Psoas muscle (tissue), 8 donors: ENCODE data around the gene CLIC5. TPM values are rescaled to one million over a fixed set of nuclear protein-coding genes. Genes with fewer than 3 reads are reported as not detected.

Experiments
- ATAC-seq, 4 donors: fragments of 200-7000 bp; cut with Tn5 transposase; one replicate each; pipeline ENCODE4 v1.9.1; 2020; ENCODE audit warnings: moderate library complexity in 3 of 4, mild to moderate bottlenecking in 2 of 4
- DNase-seq, 2 donors: peaks; one replicate each; pipeline ENCODE4 v3.0.0-alpha.2; 2020
- H3K27ac ChIP-seq: fragments of 200-600 bp; one replicate; pipeline ENCODE4 v1.8.0; 2022
- H3K27me3 ChIP-seq, 3 donors: fragments of 200-600 bp in 1 of 3; one replicate each; pipeline versions ENCODE4 v1.6.1 to v1.8.0; 2013 to 2022; ENCODE audit warnings: low read length in 2 of 3, mild to moderate bottlenecking in 2 of 3, moderate library complexity in 1 of 3; ENCODE audit not compliant: insufficient read depth in 3 of 3
- H3K36me3 ChIP-seq, 2 donors: fragments of 200-600 bp in 1 of 2; one replicate each; pipeline versions ENCODE4 v1.6.1 to v1.8.0; 2013 to 2022; ENCODE audit warnings: low read depth in 1 of 2, mild to moderate bottlenecking in 1 of 2, moderate library complexity in 1 of 2; ENCODE audit not compliant: insufficient read depth in 1 of 2
- H3K4me1 ChIP-seq: fragments of 200-600 bp; one replicate; pipeline ENCODE4 v1.8.0; 2022
- H3K4me3 ChIP-seq: fragments of 200-600 bp; one replicate; pipeline ENCODE4 v1.8.0; 2022; ENCODE audit warnings: mild to moderate bottlenecking
- H3K9me3 ChIP-seq: fragments of 200-600 bp; one replicate; pipeline ENCODE4 v1.8.0; 2022
- CTCF ChIP-seq: fragments of 200-600 bp; IDR thresholded peaks from one replicate; pipeline ENCODE4 v1.8.0; 2022; ENCODE audit warnings: antibody characterized with exemption
- WGBS, 3 donors: extraction: QIAGEN DNeasy Blood & Tissue Kit; methylation state at CpG; one replicate each; pipeline versions ENCODE4 v1.1.6 to v1.1.7; 2013; 5-methylcytosine and 5-hydroxymethylcytosine counted together
- intact Hi-C, 2 donors: fragments of 100-400 bp; cut with DNase I; formaldehyde crosslinking; loops; one replicate each; pipeline versions ENCODE4 v1.11.0 to v1.14.2; 2022
- polyA plus RNA-seq, 3 donors: library from polyadenylated mRNA; stranded (reverse); fragments of 200-250 nt; gene quantifications; one replicate each; pipeline ENCODE4 v1.2.3, GENCODE V29; 2013
- total RNA-seq, 4 donors: library from RNA; stranded (reverse); fragmentation: NEBNext Ultra II Directional in 2 of 4; extraction: Animal tissue kit (Norgen Biotek cat#: 25700) in 2 of 4; gene quantifications; one replicate each; pipeline versions ENCODE4 v1.2.1 to v1.2.4, GENCODE V29; 2021 to 2023
- donor health status: healthy with polysubstance abuse.
- donor health status: DM: no; HTN: no; CAD: no; lungs with moderate emphysema.
- donor health status: Bipolar disorder and iron deficiency.
- donor health status: healthy.
- donor health status: DM: yes; HTN: yes; CAD: no.
- donor health status: DM: no; HTN: no; CAD: no.
- donor health status: DM: no; HTN: no; CAD: no.
- donor health status: DM: yes; HTN: yes; CAD: no.

Gene CLIC5
- total and polyA plus RNA-seq, 7 donors: 30.2 to 285 (median 166) TPM

- peaks cover 46% of the 10 kb centered on the region for H3K4me1 ChIP-seq
- DNase-seq (peak in 1 of 2 donors; percentile 59), ATAC-seq (peak; percentile 87 to 96 (median 94))
- no peaks in the 10 kb centered on the region for H3K36me3 ChIP-seq
- H3K27ac ChIP-seq: peak overlapping the region; percentile 92
- no peak for TF ChIP-seq CTCF
- no peak overlapping the region for H3K4me3 ChIP-seq
- 15 to 27% (median 20%) methylated on average over 9 of the region's 9 CpGs for WGBS, 3 donors
- intact Hi-C loops: no loop called here
- H3K27me3 ChIP-seq: no peaks in the 10 kb centered on the region
- H3K9me3 ChIP-seq: no peaks in the 10 kb centered on the region
Observed at GRCh38 chr6:46053039-46053933, 37.6 kb upstream of the CLIC5 start.

GRCh38 chr6:46052479-46052878 is 36.8 kb upstream of the CLIC5 start:
- intact Hi-C loops: no loop called here
- Histone ChIP-seq H3K27ac (peak overlapping the region; percentile 92), H3K27me3 (no peaks in the 10 kb centered on the region), H3K9me3 (no peaks in the 10 kb centered on the region), H3K4me3 (no peak overlapping the region), H3K4me1 (peaks cover 46% of the 10 kb centered on the region), H3K36me3 (no peaks in the 10 kb centered on the region)
- no peak for TF ChIP-seq CTCF
- DNase-seq (no peak), ATAC-seq (peak in 3 of 4 donors; percentile 38 to 52 (median 43))
- WGBS, 3 donors: 38 to 54% (median 42%) methylated on average over 1 of the region's 1 CpG

GRCh38 chr6:46051962-46052361 is 36.3 kb upstream of the CLIC5 start:
- no peaks in the 10 kb centered on the region for H3K36me3 ChIP-seq
- no peaks in the 10 kb centered on the region for H3K9me3 ChIP-seq
- intact Hi-C loops: no loop called here
- H3K27ac ChIP-seq: peak overlapping the region; percentile 92
- TF ChIP-seq CTCF: no peak
- no peak for ATAC-seq
- no peak for DNase-seq
- no peak overlapping the region for H3K4me3 ChIP-seq
- peaks cover 48% of the 10 kb centered on the region for H3K4me1 ChIP-seq
- H3K27me3 ChIP-seq: no peaks in the 10 kb centered on the region

DNA sequence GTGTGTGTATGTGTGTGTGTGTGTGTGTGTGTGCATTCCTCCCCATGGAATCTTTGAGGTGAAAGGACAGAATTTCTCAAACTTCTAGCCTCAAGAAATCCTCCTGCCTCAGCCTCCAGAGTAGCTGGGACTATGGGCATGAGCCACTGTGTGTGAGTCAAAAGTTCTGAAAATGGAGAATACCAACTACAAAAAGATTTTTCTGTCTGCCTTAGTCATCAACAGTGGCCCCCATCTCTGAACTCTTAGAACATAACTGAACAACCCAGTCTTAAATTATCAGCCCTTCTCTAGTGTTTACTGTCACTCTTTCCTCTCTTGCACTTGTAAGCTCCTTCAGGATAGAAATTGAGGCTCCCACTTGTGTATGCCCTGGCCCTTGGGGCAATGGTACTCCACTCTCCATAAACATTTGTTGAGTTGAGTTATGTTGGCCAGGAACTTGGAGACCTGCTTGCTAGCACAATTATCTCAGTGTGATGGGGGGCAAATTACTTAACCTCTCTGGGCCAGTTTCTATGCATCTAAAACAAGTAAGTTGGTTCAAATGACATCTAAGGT is 35.3 kb upstream of the CLIC5 start:
- Histone ChIP-seq H3K27ac (peak overlapping the region; percentile 92), H3K4me3 (no peak overlapping the region), H3K27me3 (no peaks in the 10 kb centered on the region), H3K4me1 (peaks cover 58% of the 10 kb centered on the region), H3K36me3 (no peaks in the 10 kb centered on the region), H3K9me3 (no peaks in the 10 kb centered on the region)
- intact Hi-C loops: no loop called here
- TF ChIP-seq CTCF: no peak
- DNase-seq (no peak), ATAC-seq (no peak)
